Activated naive CD4-positive, alpha-beta T cell (primary cell): ENCODE results near the gene SMCHD1.
"Not testable (repeated sequence)": the region's sequence is repeated elsewhere in the genome, so short reads cannot be mapped to it uniquely, and the experiment has no call there.

Source experiments
- DNase-seq, 4 experiments: peaks; one replicate each; lab custom pipeline; 2025; lab: John Stamatoyannopoulos, UW

SMCHD1 gene

DNA sequence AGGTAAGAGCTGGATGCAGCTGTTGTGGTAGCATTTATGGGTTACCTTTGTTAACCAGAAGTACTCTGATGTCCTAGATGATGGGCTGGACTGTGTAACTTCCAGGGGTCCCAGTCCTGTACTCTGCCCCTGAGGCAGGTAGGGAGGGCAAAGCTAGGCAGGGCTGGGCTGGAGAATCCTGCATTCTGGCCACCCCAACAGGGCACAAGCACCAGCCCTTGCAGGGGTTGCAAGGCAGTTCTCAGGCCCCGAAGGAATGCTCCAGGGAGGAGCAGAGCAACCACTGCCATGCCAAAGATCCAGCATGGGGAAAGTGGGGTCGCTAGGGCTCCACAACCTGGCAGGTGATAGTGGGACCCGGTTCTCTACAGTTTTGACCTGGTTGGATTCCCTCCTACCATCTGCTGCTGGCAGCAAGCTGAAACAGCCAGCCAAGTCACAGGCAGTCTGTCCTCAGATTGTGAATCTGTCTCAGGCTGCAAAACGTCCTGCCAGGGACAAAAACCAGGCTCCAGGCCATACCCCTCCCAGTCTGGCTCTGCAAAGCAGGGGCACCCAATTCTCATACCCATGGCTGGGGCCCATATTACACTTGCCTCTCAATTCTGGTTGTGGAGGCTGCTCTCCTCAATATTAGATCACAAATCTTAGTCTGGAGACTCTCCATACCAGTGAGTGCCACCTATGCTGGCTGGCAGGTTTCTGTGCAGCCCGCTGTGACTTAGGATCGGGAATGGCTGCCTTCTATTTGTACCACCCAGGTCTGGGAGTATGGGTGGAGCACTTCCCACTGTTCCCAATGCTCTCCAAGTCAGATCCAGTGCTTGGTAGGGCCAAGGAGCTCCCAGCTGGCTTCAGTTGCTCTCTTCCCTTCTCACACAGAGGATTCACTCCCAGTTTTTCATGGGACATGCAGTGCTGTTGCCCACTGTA, 61.1 kb downstream of the SMCHD1 start:
- DNase-seq, result no peak

DNA sequence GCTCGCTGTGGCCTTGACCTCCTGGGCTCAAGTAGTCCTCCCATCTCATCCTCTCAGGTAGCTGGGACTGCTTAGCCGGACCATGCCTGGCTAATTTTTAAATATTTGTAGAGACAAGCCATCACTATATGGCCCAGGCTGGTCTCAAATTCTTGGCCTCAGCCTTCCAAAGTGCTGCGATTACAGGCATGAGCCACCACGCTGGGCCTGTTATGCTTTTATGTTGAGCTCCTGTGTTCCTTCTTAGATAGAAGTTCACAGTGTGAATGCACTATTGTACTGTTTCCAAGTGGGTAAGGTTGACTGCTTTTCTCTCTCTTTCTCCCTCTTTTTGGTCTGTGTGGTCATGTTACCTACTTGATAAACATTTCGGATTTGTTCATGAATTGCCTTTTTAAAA, 61.9 kb downstream of the SMCHD1 start:
- DNase-seq, result no peak

DNA sequence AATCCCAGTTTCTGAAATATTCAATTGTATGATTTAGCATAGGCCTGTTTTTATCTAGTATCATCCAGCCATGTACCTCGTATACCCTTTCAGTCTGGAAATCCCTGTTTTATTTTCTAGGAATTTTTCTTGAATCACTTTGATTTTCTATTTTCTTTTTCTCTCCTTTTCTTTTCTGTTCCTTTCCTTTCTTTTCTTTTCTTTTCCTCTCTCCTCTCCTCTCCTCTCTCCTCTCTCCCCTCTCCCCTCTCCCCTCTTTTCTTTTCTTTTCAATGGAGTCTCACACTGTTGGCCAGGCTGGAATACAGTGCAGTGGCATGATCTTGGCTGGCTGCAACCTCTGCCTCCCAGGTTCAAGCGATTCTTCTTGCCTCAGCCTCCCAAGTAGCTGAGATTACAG, 63.5 kb downstream of the SMCHD1 start:
- DNase-seq, result no peak

DNA sequence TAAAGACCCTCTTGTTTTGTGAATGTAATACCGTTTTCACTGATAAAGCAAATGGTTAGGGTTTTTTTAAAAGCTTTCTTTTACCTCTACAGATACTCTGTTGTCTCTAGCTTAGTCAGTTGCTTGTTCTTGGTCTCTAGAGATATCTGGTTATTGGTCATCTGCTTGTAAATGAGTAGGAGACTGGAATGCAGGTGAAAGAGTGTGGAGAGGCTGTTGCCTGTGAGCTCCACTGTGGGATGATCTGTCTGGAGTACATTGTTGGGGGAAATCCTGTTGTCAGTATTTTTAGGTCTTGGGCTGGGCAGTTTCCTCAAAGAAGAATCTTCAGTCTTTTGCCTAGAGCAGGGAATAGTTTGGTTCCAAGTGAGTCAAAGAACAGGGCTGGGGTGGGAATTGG, 67.7 kb downstream of the SMCHD1 start:
- DNase-seq, result no peak

DNA sequence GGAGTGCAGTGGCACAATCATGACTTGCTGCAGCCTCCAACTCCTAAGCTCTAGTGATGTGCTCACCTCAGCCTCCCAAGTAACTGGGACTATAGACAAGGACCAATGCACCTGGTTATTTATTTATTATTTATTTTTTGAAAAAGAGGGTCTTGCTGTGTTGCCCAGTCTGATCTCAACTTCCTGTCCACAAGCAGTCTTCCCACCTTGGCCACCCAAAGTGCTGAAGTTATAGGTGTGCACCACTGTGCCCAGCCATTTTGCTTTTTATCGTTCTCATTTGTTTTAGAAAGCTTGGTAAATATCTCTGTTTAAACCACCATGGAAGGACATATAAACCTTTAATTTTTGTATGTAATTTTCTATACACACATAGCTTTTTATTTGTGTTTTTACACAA, 74.2 kb downstream of the SMCHD1 start:
- no peak for DNase-seq

DNA sequence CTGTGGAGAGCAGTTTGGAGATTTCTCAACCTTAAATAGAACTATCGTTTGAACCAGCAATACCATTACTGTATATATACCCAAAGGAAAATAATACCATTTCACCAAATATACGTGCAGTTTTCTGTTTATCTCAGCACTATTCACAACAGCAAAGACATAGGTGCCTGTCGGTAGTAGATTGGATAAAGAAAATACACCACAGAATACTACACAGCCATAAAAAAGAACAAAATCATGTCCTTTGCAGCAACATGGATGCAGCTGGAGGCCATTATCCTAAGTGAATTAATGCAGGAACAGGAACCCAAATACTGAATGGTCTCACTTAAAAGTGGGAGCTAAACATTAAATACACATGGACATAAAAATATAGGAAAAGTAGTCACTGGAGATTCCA, 81.3 kb downstream of the SMCHD1 start:
- DNase-seq, result no peak

DNA sequence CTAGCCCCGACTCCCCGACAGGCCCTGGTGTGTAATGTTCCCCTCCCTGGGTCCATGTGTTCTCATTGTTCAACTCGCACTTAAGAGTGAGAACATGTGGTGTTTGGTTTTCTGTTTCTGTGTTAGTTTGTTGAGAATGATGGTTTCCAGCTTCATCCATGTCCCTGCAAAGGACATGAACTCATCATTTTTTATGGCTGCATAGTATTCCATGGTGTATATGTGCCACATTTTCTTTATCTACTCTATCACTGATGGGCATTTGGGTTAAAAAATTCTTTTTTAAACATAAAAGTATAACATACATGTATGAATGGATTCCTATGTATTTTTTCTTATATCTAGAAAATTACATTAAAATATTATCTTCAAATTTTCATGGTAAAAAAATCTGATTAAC, 84.6 kb downstream of the SMCHD1 start:
- not testable (repeated sequence) for DNase-seq

DNA sequence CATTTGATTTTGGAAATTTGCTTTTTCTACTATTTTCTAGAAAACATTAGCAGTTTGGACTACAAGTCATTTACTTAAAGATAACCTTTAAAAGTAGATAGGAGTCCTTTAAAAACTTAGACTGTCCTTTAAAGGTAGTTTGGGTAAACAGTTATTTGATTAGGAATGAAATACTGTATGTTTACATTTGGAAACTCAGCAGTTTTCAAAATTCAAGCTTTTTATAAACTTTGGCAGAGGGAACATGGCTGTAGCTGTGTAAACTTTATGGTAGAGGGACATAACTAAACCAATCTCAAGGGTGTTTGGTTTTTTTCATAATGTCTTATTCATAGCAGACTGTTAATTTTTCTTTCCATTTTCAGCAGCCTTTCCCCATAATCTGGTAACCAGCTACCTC, 90.7 kb downstream of the SMCHD1 start:
- no peak for DNase-seq

DNA sequence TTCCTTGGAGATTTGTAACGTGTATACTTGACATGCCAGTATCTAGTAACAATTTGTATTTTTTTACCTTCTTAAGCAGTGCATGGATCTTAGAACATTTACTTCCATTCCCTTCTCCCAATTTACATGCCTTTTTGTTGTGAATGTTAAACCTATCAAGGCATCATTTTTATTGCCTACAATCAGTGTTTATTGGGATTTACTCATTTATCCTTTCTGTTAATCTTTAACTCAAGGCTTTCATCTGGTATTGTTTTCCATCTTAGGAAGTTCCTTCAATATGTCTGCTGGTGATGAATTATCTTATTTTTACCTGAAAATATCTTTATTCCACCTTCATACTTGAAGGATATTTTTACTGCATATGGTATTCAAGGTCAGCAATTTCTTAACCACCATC, 102.8 kb downstream of the SMCHD1 start:
- no peak for DNase-seq

DNA sequence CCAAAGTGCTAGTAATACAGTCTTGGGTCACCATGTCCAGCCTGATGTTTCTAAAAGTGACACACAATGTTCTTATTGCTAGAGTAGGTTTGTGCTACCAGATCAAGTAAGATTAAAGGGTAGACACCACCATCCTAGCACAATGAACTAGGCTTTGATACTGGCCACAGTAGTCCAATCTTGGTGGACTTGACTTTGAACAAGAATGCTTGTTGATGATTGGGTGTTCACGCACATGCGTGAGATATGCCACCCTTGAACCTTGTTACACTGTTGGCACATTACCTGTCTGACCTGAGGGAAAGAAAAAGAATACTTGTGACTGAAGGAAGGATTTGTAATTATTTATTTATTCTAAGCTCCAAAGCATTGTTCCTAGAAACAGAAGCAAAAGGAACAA, 119.1 kb downstream of the SMCHD1 start:
- no peak for DNase-seq

DNA sequence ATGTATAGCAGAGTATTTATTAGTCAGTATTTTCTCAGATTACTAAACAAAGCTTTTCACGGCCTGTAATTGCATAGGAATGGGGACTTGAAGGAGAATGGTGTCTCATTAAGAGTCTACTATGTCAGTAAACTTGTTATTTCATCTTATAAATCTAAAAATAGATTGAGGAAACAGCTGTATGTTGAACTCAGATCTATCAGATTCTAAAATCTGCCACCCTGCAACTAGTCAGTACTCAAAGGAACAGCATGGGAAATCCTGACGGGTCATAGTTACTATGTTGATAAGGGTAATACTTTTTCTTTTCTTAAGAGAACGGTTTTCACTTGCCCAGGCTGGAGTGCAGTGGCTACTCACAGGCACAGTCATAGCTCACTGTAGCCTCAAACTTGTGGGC, 121.1 kb downstream of the SMCHD1 start:
- no peak for DNase-seq

DNA sequence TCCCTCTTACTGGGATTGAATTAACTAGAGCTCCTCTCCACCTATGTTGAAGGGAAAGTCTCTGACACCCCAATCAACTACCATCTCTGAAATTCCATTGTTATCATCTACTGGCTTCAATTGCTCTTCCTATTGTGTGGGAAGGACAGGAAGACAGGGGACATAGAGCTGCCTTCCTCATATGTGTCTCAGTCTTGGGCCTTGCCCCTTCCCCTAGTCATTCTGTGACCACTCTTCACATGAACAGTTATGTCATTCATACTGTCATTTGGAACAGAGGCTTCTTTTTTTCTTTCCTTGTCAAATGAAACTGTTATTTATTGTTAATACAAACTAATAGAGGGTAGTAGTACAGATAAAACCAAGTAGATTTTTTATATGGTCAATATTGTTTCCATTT, 121.7 kb downstream of the SMCHD1 start:
- DNase-seq, result no peak

DNA sequence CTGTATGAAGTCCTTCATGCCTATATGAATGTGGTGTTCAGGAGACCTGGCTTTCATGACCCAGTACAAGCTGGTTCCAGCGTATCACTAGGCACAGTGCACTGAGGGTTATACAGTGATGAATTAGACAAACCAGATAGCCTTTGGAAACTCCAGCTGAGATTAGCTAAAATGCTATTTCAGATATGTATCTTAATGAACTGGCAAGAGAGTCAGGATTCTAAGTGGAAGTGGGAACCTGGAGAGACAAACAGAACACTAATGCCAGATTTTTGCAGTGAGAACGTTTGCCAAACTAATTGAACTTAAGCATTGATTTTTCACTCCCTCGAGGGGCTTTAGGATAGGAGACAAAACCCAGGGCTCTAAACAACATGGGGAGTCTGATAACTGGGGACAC, 125.2 kb downstream of the SMCHD1 start:
- no peak for DNase-seq

DNA sequence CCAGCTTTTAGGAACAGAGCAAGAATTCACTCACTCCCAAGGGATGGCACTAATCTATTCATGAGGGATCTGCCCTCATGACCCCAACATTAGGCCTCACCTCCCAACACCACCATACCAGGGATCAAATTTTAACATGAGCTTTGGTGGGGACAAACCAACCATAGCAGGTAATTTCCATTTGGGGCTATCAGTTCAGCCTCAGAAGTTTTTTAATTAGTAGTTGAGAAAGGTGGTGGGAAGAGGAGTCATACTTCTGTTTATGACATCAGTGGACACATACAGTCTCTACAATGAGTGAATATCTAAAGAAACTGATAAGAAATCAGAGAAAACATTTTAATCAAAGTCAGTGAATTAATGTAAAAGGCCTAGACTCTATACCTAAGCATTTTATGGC, 131.7 kb downstream of the SMCHD1 start:
- no peak for DNase-seq

DNA sequence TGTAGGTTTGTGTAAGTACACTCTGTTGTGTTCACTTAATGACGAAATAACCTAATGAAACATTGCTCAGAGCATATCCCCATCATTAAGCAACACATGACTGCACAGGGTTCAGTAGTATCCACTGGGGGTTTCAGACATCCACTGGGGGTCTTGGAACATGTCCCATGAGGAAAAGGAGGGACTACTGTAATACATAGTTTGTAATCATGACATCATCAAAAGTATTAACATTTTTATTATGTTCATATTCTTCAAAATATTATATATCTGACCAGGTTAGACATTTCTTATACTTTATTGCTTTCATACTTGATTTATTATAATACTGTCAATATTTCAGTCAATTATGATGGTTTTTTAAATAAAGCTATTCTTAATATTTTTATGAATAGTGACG, 136.9 kb downstream of the SMCHD1 start:
- DNase-seq, result no peak

DNA sequence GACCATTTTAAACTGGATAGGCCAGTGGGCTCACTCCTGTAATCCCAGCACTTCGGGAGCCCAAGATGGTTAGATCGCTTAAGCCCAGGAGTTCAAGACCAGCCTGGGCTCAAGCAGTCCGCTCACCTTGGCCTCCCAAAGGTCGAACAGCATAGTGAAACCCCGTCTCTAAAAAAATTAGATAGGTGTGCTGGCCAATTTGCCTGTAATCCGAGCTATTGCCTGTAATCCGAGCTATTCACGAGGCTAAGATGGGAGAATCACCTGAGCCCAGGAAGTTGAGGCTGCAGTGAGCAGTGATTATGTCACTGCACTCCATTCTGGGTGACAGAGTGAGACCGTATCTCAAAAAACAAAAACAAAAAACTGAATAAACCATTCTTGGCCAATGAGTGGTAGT, 138.6 kb downstream of the SMCHD1 start:
- no peak for DNase-seq

DNA sequence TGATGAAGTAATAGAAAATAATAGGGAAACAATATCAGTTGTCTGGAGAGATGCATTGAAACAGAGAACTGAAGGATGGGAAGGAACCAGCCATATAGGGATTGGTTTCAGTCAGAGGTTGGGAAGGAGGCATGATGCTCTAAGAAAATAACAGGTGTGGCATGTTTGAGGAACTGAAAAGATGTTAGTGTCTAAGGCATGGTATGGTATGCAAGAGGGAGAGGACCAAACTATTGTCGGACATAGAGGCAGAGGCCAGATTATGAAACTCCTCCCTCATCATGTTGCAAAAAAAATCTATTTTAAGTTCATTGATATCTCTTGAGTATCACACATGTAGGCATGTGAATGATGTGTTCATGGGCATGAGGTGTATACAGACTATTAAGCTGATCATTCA, 142.4 kb downstream of the SMCHD1 start:
- no peak for DNase-seq

DNA sequence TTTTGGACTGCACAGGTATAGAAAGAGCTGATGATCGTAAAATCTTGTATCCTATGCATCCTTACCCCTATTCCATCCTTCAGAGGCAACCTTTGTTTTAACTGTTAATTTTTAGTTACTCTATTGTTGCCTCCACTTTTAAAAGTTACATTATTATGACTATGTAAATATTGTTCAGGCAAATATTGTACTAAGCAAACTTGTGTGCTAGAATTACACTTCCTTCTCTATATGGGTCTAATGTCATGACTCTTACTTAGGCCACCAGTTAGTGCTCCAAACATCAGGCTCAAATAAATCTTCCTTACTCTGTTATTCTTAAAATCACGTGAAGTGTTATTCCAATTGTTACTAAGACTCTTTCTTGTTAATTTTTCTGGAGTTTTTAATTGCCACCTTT, 143.8 kb downstream of the SMCHD1 start:
- no peak for DNase-seq

DNA sequence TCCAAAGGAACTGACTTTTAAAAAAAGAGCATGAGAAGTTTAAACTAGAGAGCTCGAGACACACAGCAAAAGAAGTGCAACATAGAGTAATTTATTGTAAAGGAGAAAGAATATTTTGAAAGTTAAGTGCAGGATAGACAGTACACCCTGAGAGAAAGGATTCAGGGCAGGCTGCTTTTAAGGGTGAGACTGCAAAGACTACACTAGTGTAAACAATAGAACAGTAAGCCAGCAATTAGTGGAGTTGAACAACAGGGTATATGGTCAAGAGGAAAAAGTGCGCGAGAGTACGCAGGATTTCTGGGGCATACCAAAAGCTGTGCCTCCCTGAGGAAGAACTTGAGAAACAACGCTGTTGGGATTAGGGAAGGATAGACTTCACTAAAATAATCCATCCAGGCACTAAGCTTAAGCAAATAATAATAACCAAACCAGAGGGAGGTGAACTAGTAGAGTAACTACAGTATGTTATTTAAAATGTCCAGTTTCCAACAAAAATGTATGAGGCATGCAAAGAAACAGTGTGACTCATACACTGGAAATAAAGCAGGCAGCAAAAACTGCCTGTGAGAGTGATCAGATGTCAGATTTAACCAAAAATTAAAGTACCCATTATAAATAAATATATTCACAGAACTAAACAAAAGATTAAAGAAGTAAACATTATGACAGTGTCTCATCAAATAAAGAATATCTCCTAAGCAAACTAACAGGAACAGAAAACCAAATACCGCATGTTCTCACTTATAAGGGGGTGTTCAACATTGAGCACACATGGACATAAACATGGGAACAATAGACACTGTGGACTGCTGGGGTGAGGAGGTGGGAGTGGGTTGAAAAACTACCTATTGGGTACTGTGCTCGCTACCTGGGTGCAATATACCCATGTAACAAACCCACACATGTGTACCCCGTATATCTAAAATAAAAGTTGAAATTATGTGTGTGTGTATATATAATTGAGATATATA, 150.7 kb downstream of the SMCHD1 start:
- no peak for DNase-seq

DNA sequence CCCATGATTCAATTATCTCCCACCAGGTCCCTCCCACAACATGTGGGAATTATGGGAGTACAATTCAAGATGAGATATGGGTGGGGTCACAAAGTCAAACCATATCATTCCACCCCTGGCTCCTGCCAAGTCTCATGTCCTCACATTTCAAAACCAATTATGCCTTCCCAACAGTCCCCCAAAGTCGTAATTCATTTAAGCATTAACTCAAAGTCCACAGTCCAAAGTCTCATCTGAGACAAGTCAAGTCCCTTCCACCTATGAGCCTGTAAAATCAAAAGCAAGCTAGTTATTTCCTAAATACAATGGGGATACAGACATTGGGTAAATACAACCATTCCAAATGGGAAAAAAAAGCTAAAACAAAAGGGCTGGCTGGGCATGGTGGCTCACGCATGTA, 153.1 kb downstream of the SMCHD1 start:
- not testable (repeated sequence) for DNase-seq

DNA sequence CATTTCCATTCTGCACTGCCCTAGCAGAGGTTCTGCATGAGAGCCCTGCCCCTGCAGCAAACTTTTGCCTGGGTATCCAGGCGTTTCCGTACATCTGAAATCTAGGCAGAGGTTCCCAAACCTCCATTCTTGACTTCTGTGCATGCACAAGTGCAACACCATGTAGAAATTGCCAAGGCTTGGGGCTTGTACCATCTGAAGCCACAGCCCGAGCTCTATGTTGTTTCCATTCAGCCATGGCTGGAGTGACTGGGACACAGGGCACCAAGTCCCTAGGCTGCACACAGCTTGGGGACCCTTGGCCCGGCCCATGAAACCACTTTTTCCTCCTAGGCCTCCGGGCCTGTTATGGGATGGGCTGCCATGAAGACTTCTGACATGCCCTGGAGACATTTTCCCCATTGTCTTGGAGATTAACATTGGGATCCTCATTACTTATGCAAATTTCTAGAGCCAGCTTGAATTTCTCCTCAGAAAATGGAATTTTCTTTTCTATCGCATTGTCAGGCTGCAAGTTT, 154.2 kb downstream of the SMCHD1 start:
- not testable (repeated sequence) for DNase-seq

DNA sequence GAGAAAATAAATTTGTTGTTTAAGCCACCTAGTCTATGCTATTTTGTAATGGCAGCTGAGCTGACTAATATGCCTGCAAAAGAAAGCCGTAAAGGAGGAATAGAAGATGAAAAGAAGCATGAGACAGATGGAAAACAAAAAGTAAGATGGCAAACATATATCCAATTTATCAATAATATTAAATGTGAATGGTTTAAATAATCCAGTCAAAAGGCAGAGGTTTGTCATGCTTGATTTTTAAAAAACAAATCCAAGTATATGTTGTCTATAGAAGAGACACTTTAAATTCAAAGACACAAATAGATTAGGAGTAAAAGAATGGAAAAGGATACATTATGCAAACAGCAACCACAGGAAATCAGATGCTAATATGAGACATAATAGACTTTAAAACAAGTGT, 155.9 kb downstream of the SMCHD1 start:
- no peak for DNase-seq

DNA sequence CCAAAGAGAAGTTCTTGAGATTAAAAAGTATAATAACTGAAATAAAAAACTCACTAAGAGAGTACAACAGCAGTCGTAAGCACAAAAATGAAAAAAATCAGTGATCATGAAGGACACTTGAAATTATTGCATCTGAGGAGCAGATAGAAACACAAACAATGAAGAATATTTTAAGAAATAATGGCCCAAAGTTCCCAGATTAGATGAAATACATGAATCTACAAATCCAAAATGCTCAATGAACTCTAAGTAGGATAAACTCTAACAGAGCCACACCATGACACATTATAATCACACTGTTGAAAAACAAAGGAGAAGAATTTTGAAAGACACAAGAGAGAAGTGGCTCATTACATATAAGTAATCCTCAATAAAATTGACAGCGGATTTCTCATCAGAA, 159.4 kb downstream of the SMCHD1 start:
- no peak for DNase-seq
